Right atrium auricular region (tissue), 2 donors: ENCODE measurements around the gene RNASEL. TPM values are rescaled to one million over a fixed set of nuclear protein-coding genes. Genes with fewer than 3 reads are reported as not detected.
"Not testable (repeated sequence)": the region's sequence is repeated elsewhere in the genome, so short reads cannot be mapped to it uniquely, and the experiment has no call there.

Experiments
- DNase-seq: peaks from one replicate; pipeline ENCODE4 v3.0.0-alpha.2; 2019; ENCODE audit warnings: low spot score
- H3K27ac ChIP-seq, 2 donors: fragments of 200-600 bp; sonication (generic); 1 replicate in 1 of 2; 2 replicates in 1 of 2; pipeline ENCODE4 v1.5.1; 2016 to 2019
- H3K27me3 ChIP-seq, 2 donors: fragments of 200-600 bp; sonication (generic); one replicate each; pipeline versions ENCODE4 v1.5.1 to v1.6.0; 2017 to 2019
- H3K36me3 ChIP-seq: fragments of 200-600 bp; sonication (generic); one replicate; pipeline ENCODE4 v1.5.1; 2016
- H3K4me1 ChIP-seq, 2 donors: fragments of 200-600 bp; sonication (generic); one replicate each; pipeline versions ENCODE4 v1.5.1 to v1.6.0; 2017 to 2019
- H3K4me3 ChIP-seq, 2 donors: fragments of 200-600 bp; sonication (generic); 1 replicate in 1 of 2; 2 replicates in 1 of 2; pipeline ENCODE4 v1.5.1; 2017 to 2019; ENCODE audit warnings: mild to moderate bottlenecking in 1 of 2, moderate library complexity in 1 of 2
- H3K9me3 ChIP-seq, 2 donors: fragments of 200-600 bp; sonication (generic); one replicate each; pipeline ENCODE4 v1.5.1; 2019
- CTCF ChIP-seq, 2 donors: fragments of 200-600 bp; sonication (generic); IDR thresholded peaks; one replicate each; pipeline ENCODE4 v1.5.1; 2019; ENCODE audit warnings: antibody characterized with exemption in 2 of 2
- total RNA-seq, 2 donors: library from RNA; depleted of rRNA; stranded (reverse); fragments of >200 nt; gene quantifications; one replicate each; pipeline ENCODE4 v1.1.0, GENCODE V29; 2016

Gene RNASEL
- total RNA-seq, 2 donors from 2014 or later: 2.0 to 4.5 TPM

GRCh38 chr1:182556279-182556678, 32.8 kb downstream of the RNASEL start:
- Histone ChIP-seq H3K36me3 (no peaks in the 10 kb centered on the region), H3K27me3 (no peaks in the 10 kb centered on the region), H3K27ac (no peak overlapping the region), H3K4me3 (no peak overlapping the region), H3K9me3 (no peaks in the 10 kb centered on the region), H3K4me1 (no peaks in the 10 kb centered on the region)
- no peak for DNase-seq
- no peak for TF ChIP-seq CTCF (IDR thresholded peaks at IDR 0.05)

GRCh38 chr1:182555493-182555892, 33.6 kb downstream of the RNASEL start:
- Histone ChIP-seq H3K27ac (no peak overlapping the region), H3K36me3 (no peaks in the 10 kb centered on the region), H3K9me3 (no peaks in the 10 kb centered on the region), H3K4me1 (no peaks in the 10 kb centered on the region), H3K27me3 (no peaks in the 10 kb centered on the region), H3K4me3 (no peak overlapping the region)
- TF ChIP-seq CTCF (IDR thresholded peaks at IDR 0.05): no peak
- DNase-seq: no peak

- H3K27me3 ChIP-seq: no peaks in the 10 kb centered on the region
- no peak for TF ChIP-seq CTCF (IDR thresholded peaks at IDR 0.05)
Observed at GRCh38 chr1:182552527-182552926, 36.5 kb downstream of the RNASEL start.

GRCh38 chr1:182549811-182550210, 39.2 kb downstream of the RNASEL start:
- no peak overlapping the region for H3K27ac ChIP-seq
- no peaks in the 10 kb centered on the region for H3K9me3 ChIP-seq
- H3K36me3 ChIP-seq: no peaks in the 10 kb centered on the region
- H3K4me1 ChIP-seq: no peaks in the 10 kb centered on the region
- H3K27me3 ChIP-seq: no peaks in the 10 kb centered on the region
- no peak overlapping the region for H3K4me3 ChIP-seq
- no peak for TF ChIP-seq CTCF (IDR thresholded peaks at IDR 0.05)
- DNase-seq: no peak

More at GRCh38 chr1:182552527-182552926, 36.5 kb downstream of the RNASEL start:
- Histone ChIP-seq H3K4me3 (no peak overlapping the region), H3K36me3 (no peaks in the 10 kb centered on the region), H3K4me1 (no peaks in the 10 kb centered on the region), H3K9me3 (no peaks in the 10 kb centered on the region), H3K27ac (no peak overlapping the region)
- no peak for DNase-seq

GRCh38 chr1:182549346-182549745, 39.7 kb downstream of the RNASEL start:
- Histone ChIP-seq H3K27me3 (no peaks in the 10 kb centered on the region), H3K27ac (no peak overlapping the region), H3K36me3 (no peaks in the 10 kb centered on the region), H3K4me3 (no peak overlapping the region), H3K4me1 (no peaks in the 10 kb centered on the region), H3K9me3 (no peaks in the 10 kb centered on the region)
- no peak for TF ChIP-seq CTCF (IDR thresholded peaks at IDR 0.05)
- DNase-seq: no peak

GRCh38 chr1:182533896-182534295, 55.2 kb downstream of the RNASEL start:
- Histone ChIP-seq H3K4me1 (no peaks in the 10 kb centered on the region), H3K4me3 (no peak overlapping the region), H3K9me3 (no peaks in the 10 kb centered on the region), H3K36me3 (no peaks in the 10 kb centered on the region), H3K27me3 (no peaks in the 10 kb centered on the region), H3K27ac (no peak overlapping the region)
- no peak for TF ChIP-seq CTCF (IDR thresholded peaks at IDR 0.05)
- DNase-seq: no peak

- DNase-seq, H3K36me3 ChIP-seq, H3K27me3 ChIP-seq, H3K27ac ChIP-seq, H3K4me3 ChIP-seq, H3K4me1 ChIP-seq: not testable (repeated sequence)
- H3K9me3 ChIP-seq: peaks cover 0 to 33% of the 10 kb centered on the region in 2 donors
Observed at GRCh38 chr1:182528206-182528605, 60.9 kb downstream of the RNASEL start.
